WTC11 (cell line): ENCODE results near the gene SDHAF3.

Experiments used
- FOXJ3 ChIP-seq: sonication (generic); formaldehyde crosslinking; IDR thresholded peaks from 2 replicates; pipeline ENCODE4 v1.9.0; 2021; ENCODE audit warnings: missing genetic modification reagents, mild to moderate bottlenecking, borderline replicate concordance
- TF ChIP-seq, protein P1 (sequence below): sonication (generic); formaldehyde crosslinking; IDR thresholded peaks from 2 replicates; pipeline ENCODE4 v1.8.1; 2023; ENCODE audit warnings: mild to moderate bottlenecking, missing genetic modification reagents, borderline replicate concordance

DNA sequence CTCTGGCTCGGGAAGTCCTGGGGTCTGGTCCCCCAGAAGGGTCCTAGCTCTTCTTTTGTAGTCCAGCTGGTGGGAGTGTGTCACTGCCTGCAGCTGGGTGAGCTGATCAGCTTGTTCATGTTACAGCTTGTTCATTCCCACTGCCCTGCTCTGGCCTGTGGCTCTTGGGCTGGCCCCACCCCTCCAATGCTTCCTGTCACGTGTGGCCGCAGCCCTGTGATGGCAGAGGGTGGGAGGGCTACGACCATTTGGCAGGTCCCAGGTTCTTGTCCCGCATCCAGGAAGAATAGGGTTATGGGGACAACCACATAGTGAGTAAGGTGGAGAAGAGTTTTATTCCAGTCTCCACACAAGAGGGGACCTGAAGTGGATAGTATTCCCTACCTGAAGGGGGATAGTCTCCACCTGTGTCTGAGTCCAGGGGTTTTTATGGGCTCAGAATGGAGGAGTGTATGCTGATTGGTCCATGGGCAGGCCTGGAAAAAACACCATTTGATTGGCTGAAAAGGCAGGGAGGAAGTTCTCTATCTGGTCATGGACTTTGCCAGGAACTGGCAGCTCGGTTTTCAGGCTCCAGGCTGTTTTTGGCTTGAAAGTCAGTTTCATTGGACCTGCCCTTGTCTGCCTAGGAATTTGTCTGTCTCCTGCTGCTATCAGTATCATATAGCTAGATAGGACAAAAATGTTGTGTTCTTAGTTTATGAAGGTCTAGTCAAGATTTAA lies 13.1 kb downstream of the SDHAF3 start:
- TF ChIP-seq, protein P1, sequence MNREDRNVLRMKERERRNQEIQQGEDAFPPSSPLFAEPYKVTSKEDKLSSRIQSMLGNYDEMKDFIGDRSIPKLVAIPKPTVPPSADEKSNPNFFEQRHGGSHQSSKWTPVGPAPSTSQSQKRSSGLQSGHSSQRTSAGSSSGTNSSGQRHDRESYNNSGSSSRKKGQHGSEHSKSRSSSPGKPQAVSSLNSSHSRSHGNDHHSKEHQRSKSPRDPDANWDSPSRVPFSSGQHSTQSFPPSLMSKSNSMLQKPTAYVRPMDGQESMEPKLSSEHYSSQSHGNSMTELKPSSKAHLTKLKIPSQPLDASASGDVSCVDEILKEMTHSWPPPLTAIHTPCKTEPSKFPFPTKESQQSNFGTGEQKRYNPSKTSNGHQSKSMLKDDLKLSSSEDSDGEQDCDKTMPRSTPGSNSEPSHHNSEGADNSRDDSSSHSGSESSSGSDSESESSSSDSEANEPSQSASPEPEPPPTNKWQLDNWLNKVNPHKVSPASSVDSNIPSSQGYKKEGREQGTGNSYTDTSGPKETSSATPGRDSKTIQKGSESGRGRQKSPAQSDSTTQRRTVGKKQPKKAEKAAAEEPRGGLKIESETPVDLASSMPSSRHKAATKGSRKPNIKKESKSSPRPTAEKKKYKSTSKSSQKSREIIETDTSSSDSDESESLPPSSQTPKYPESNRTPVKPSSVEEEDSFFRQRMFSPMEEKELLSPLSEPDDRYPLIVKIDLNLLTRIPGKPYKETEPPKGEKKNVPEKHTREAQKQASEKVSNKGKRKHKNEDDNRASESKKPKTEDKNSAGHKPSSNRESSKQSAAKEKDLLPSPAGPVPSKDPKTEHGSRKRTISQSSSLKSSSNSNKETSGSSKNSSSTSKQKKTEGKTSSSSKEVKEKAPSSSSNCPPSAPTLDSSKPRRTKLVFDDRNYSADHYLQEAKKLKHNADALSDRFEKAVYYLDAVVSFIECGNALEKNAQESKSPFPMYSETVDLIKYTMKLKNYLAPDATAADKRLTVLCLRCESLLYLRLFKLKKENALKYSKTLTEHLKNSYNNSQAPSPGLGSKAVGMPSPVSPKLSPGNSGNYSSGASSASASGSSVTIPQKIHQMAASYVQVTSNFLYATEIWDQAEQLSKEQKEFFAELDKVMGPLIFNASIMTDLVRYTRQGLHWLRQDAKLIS (CRISPR knock-in tag): no peak
- no peak for TF ChIP-seq FOXJ3 (CRISPR knock-in tag)
